HEK293 (cell line): ENCODE data around the gene NOC2L.
"Not testable (repeated sequence)": the region's sequence is repeated elsewhere in the genome, so short reads cannot be mapped to it uniquely, and the experiment has no call there.

Source experiments
- CTCF ChIA-PET: fragments of 350-600 bp; formaldehyde crosslinking; extraction: SDS; loops from one replicate; lab custom pipeline; 2021; ENCODE audit warnings: antibody characterized with exemption; lab: Yijun Ruan, JAX
- POLR2A ChIA-PET: fragments of 300-600 bp; formaldehyde crosslinking; extraction: SDS; loops from one replicate; lab custom pipeline; 2020; ENCODE audit warnings: antibody characterized with exemption, inconsistent platforms; lab: Yijun Ruan, JAX
- H3K27ac ChIP-seq: fragments of 200-500 bp; sonication (Bioruptor generic); 2 replicates; pipeline ENCODE4 v1.5.1; 2014; ENCODE audit warnings: low read depth, low read length, control low read depth, inconsistent platforms; ENCODE audit errors: extremely low read depth
- H3K36me3 ChIP-seq, 2 experiments: fragments of 200-500 bp in 1 of 2; sonication (Bioruptor generic) in 1 of 2; 1 replicate in 1 of 2; 2 replicates in 1 of 2; pipeline ENCODE4 v1.5.1; 2014 to 2017; ENCODE audit warnings: inconsistent platforms in 2 of 2, low read length in 2 of 2; ENCODE audit not compliant: control insufficient read depth in 2 of 2, insufficient read depth in 1 of 2
- H3K4me1 ChIP-seq: fragments of 200-500 bp; sonication (Bioruptor generic); 2 replicates; pipeline ENCODE4 v1.5.1; 2014; ENCODE audit warnings: mild to moderate bottlenecking, low read length, inconsistent platforms; ENCODE audit not compliant: control insufficient read depth, insufficient read depth
- H3K4me3 ChIP-seq: 2 replicates; pipeline ENCODE4 v1.5.1; 2011; ENCODE audit warnings: low read depth, mild to moderate bottlenecking, control low read depth, low read length, moderate library complexity
- H3K9me3 ChIP-seq: fragments of 200-500 bp; sonication (Bioruptor generic); 2 replicates; pipeline ENCODE4 v1.5.1; 2014; ENCODE audit warnings: low read depth, low read length, inconsistent platforms; ENCODE audit not compliant: control insufficient read depth, insufficient read depth
- MZF1 ChIP-seq: fragments of 450-650 bp; formaldehyde crosslinking; IDR thresholded peaks from 2 replicates; pipeline ENCODE4 v1.5.1; 2017; ENCODE audit warnings: missing biosample characterization, missing genetic modification characterization, borderline replicate concordance
- OSR2 ChIP-seq: fragments of 450-650 bp; formaldehyde crosslinking; IDR thresholded peaks from 2 replicates; pipeline ENCODE4 v1.5.1; 2016; ENCODE audit warnings: missing biosample characterization, missing genetic modification characterization
- PATZ1 ChIP-seq: fragments of 450-650 bp; formaldehyde crosslinking; IDR thresholded peaks from 2 replicates; pipeline ENCODE4 v1.5.1; 2016; ENCODE audit warnings: missing biosample characterization, missing genetic modification characterization
- SETDB1 ChIP-seq: IDR thresholded peaks from one replicate; pipeline ENCODE4 v1.6.1; 2017; ENCODE audit warnings: mild to moderate bottlenecking, low read length, moderate library complexity, mixed read lengths; ENCODE audit not compliant: insufficient read length
- ZBTB48 ChIP-seq: fragments of 450-650 bp; formaldehyde crosslinking; IDR thresholded peaks from 2 replicates; pipeline ENCODE4 v1.5.1; 2016; ENCODE audit warnings: missing biosample characterization, missing genetic modification characterization
- ZNF10 ChIP-seq: fragments of 450-650 bp; formaldehyde crosslinking; IDR thresholded peaks from 2 replicates; pipeline ENCODE4 v1.5.1; 2017; ENCODE audit warnings: missing biosample characterization, missing genetic modification characterization
- ZNF133 ChIP-seq: fragments of 450-650 bp; formaldehyde crosslinking; IDR thresholded peaks from 2 replicates; pipeline ENCODE4 v1.5.1; 2016; ENCODE audit warnings: missing biosample characterization, missing genetic modification characterization
- ZNF169 ChIP-seq: fragments of 450-650 bp; formaldehyde crosslinking; IDR thresholded peaks from 2 replicates; pipeline ENCODE4 v1.5.1; 2016; ENCODE audit warnings: missing biosample characterization, missing genetic modification characterization
- ZNF202 ChIP-seq: fragments of 450-650 bp; formaldehyde crosslinking; IDR thresholded peaks from 2 replicates; pipeline ENCODE4 v1.5.1; 2016; ENCODE audit warnings: missing biosample characterization, missing genetic modification characterization, borderline replicate concordance
- ZNF558 ChIP-seq: fragments of 450-650 bp; formaldehyde crosslinking; IDR thresholded peaks from 2 replicates; pipeline ENCODE4 v1.5.1; 2016; ENCODE audit warnings: missing biosample characterization, missing genetic modification characterization
- ZNF560 ChIP-seq: fragments of 450-650 bp; formaldehyde crosslinking; IDR thresholded peaks from 2 replicates; pipeline ENCODE4 v1.5.1; 2017; ENCODE audit warnings: missing biosample characterization, missing genetic modification characterization, borderline replicate concordance
- ZNF585B ChIP-seq: fragments of 450-650 bp; formaldehyde crosslinking; IDR thresholded peaks from 2 replicates; pipeline ENCODE4 v1.5.1; 2016; ENCODE audit warnings: missing biosample characterization, missing genetic modification characterization
- ZNF610 ChIP-seq: fragments of 450-650 bp; formaldehyde crosslinking; IDR thresholded peaks from 2 replicates; pipeline ENCODE4 v1.5.1; 2016; ENCODE audit warnings: missing biosample characterization, missing genetic modification characterization, borderline replicate concordance
- ZNF792 ChIP-seq: fragments of 450-650 bp; formaldehyde crosslinking; IDR thresholded peaks from 2 replicates; pipeline ENCODE4 v1.5.1; 2016; ENCODE audit warnings: missing biosample characterization, missing genetic modification characterization
- TF ChIP-seq, protein P1 (sequence below): fragments of 450-650 bp; formaldehyde crosslinking; IDR thresholded peaks from 2 replicates; pipeline ENCODE4 v1.5.1; 2016; ENCODE audit warnings: missing biosample characterization, missing genetic modification characterization, low read depth
- TF ChIP-seq, protein P2 (sequence below): IDR thresholded peaks from 2 replicates; pipeline ENCODE4 v1.6.1; 2011; ENCODE audit warnings: mild to moderate bottlenecking, low read depth, low read length, borderline replicate concordance
- TF ChIP-seq, protein P3 (sequence below): fragments of 450-650 bp; formaldehyde crosslinking; IDR thresholded peaks from 2 replicates; pipeline ENCODE4 v1.5.1; 2016; ENCODE audit warnings: missing biosample characterization, missing genetic modification characterization

Gene NOC2L

DNA sequence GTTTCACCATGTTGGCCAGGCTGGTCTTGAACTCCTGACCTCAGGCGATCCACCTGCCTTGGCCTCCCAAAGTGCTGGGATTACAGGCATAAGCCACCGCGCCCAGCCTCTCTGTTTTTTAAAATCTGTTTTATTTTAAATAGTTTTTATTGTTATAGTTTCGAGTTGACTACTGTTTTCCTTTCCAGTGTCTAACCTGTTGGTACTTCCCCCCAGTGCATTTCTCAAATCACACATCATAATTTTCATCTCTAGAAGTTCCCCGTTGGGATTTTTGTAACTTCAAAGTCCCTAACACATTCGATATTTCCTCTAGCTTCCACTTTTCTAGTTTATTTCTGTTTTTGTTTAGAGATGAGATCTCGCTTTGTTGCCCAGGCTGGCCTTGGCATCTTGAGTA is 33.3 kb upstream of the NOC2L start (continued):
- TF ChIP-seq PATZ1, result no peak
- TF ChIP-seq, protein P1, sequence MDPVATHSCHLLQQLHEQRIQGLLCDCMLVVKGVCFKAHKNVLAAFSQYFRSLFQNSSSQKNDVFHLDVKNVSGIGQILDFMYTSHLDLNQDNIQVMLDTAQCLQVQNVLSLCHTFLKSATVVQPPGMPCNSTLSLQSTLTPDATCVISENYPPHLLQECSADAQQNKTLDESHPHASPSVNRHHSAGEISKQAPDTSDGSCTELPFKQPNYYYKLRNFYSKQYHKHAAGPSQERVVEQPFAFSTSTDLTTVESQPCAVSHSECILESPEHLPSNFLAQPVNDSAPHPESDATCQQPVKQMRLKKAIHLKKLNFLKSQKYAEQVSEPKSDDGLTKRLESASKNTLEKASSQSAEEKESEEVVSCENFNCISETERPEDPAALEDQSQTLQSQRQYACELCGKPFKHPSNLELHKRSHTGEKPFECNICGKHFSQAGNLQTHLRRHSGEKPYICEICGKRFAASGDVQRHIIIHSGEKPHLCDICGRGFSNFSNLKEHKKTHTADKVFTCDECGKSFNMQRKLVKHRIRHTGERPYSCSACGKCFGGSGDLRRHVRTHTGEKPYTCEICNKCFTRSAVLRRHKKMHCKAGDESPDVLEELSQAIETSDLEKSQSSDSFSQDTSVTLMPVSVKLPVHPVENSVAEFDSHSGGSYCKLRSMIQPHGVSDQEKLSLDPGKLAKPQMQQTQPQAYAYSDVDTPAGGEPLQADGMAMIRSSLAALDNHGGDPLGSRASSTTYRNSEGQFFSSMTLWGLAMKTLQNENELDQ (tag by site-specific recombination), result no peak
- TF ChIP-seq OSR2, result no peak
- TF ChIP-seq ZNF10, result no peak
- TF ChIP-seq ZNF202 (tag by site-specific recombination), result no peak

DNA sequence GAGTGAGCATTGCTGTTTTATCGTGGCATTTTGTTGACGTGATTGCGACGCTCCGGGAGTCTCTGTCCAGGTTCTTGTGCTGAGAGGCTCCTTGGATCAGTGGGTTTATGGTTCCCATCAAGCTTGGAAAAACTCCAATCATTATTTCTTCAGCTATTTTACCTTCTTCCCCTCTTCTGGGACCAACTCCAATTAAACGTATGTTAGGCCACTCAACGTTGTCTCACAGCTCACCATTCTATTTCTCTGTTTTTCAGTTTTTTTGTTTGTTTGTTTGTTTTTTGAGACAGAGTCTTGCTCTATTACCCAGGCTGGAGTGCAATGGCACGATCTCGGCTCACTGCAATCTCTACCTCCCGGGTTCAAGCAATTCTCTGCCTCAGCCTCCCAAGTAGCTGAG is 32.8 kb upstream of the NOC2L start:
- no peak overlapping the region for H3K4me3 ChIP-seq
- no peaks in the 10 kb centered on the region for H3K4me1 ChIP-seq
- CTCF ChIA-PET, result interaction anchor here (4.3 kb wide), 1 partner anchor 8 kb away, joined by 39 read pairs; no protein-coding TSS in a partner anchor
- no peak overlapping the region for H3K27ac ChIP-seq
- H3K36me3 ChIP-seq, result peaks cover 0 to 5% of the 10 kb centered on the region in 2 experiments; a peak in 1 of 3 replicates
- POLR2A ChIA-PET, result no interaction called here
- no peak for TF ChIP-seq ZNF558
- TF ChIP-seq MZF1, result no peak
- TF ChIP-seq, protein P2, sequence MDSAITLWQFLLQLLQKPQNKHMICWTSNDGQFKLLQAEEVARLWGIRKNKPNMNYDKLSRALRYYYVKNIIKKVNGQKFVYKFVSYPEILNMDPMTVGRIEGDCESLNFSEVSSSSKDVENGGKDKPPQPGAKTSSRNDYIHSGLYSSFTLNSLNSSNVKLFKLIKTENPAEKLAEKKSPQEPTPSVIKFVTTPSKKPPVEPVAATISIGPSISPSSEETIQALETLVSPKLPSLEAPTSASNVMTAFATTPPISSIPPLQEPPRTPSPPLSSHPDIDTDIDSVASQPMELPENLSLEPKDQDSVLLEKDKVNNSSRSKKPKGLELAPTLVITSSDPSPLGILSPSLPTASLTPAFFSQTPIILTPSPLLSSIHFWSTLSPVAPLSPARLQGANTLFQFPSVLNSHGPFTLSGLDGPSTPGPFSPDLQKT, result no peak
- 0 out of 2 replicates have a peak, but pooled peaks have one; percentile 5 for TF ChIP-seq ZNF560 (tag by site-specific recombination)
- TF ChIP-seq SETDB1, result peak; percentile 57
- TF ChIP-seq ZNF610 (tag by site-specific recombination), result 0 out of 2 replicates have a peak, but pooled peaks have one; percentile 46
- peak; percentile 100 for TF ChIP-seq ZNF133
- TF ChIP-seq ZNF585B (tag by site-specific recombination), result 0 out of 2 replicates have a peak, but pooled peaks have one; percentile 20
- TF ChIP-seq ZBTB48 (tag by site-specific recombination), result no peak
- TF ChIP-seq ZNF792 (tag by site-specific recombination), result no peak
- TF ChIP-seq ZNF169 (tag by site-specific recombination), result no peak
- TF ChIP-seq, protein P3, sequence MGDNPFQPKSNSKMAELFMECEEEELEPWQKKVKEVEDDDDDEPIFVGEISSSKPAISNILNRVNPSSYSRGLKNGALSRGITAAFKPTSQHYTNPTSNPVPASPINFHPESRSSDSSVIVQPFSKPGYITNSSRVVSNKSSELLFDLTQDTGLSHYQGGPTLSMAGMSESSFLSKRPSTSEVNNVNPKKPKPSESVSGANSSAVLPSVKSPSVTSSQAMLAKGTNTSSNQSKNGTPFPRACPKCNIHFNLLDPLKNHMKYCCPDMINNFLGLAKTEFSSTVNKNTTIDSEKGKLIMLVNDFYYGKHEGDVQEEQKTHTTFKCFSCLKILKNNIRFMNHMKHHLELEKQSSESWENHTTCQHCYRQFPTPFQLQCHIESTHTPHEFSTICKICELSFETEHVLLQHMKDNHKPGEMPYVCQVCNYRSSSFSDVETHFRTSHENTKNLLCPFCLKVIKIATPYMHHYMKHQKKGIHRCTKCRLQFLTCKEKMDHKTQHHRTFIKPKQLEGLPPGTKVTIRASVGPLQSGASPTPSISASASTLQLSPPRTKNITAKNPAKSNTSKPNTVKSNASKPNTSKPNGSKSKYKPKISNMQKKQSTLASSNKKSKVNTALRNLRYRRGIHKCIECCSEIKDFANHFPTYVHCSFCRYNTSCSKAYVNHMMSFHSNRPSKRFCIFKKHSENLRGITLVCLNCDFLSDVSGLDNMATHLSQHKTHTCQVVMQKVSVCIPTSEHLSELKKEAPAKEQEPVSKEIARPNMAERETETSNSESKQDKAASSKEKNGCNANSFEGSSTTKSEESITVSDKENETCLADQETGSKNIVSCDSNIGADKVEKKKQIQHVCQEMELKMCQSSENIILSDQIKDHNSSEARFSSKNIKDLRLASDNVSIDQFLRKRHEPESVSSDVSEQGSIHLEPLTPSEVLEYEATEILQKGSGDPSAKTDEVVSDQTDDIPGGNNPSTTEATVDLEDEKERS, result no peak
- no peaks in the 10 kb centered on the region for H3K9me3 ChIP-seq

DNA sequence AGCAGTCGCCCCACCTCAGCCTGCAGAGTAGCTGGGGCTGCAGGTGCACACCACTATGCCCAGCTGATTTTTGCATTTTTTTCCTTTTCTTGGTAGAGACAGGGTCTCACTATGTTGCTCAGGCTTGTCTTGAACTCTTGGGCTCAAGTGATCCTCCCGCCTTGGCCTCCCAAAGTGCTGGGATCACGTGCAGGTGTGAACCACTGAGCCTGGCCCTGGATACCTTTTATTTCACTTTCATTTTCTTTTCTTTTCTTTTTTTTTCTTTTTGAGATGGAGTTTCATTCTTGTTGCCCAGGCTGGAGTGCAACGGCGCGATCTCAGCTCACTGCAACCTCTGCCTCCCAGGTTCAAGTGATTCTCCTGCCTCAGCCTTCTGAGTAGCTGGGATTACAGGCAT is 32.2 kb upstream of the NOC2L start:
- H3K36me3 ChIP-seq, H3K9me3 ChIP-seq, H3K27ac ChIP-seq, H3K4me1 ChIP-seq, H3K4me3 ChIP-seq, POLR2A ChIA-PET: not testable (repeated sequence)
- CTCF ChIA-PET, result interaction anchor here (0.6 to 4.3 kb wide), 3 partner anchors 7 to 50 kb away, joined by 4 to 39 read pairs (median 5); no protein-coding TSS in a partner anchor

GRCh38 chr1:988061-988460 is 29.0 kb upstream of the NOC2L start:
- H3K9me3 ChIP-seq, H3K36me3 ChIP-seq, H3K27ac ChIP-seq, POLR2A ChIA-PET, H3K4me1 ChIP-seq, H3K4me3 ChIP-seq: not testable (repeated sequence)
- CTCF ChIA-PET, result interaction anchor here (0.7 kb wide), 1 partner anchor 75 kb away, joined by 3 read pairs; no protein-coding TSS in a partner anchor
